CMK (cell line): Measurements from ENCODE around the gene TENM4.

Source experiments
- DNase-seq: peaks from one replicate; pipeline ENCODE4 v3.0.0-alpha.2; 2010; ENCODE audit warnings: low read depth

TENM4 gene

DNA sequence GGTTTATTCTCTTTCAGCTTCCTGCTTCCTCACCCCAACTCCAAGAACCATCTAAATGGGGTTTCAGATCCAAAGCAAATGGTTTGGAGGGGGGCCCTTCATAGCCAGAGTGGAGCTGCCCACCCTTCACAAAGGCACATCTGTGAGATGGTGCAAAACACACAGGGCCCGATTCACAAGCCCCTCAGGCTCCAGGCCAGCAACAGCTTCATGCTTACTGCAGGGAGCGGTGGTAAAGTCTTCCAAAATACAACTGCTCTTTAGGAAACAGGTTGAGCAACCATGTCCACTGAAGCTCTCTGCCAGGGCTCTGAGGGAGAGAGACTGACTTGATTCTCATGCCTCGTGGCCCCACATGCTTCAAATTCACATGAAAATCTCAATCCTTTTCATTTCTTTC is 653.1 kb downstream of the TENM4 start:
- no peak for DNase-seq

GRCh38 chr11:78786746-78787145 is 654.1 kb downstream of the TENM4 start:
- no peak for DNase-seq

DNA sequence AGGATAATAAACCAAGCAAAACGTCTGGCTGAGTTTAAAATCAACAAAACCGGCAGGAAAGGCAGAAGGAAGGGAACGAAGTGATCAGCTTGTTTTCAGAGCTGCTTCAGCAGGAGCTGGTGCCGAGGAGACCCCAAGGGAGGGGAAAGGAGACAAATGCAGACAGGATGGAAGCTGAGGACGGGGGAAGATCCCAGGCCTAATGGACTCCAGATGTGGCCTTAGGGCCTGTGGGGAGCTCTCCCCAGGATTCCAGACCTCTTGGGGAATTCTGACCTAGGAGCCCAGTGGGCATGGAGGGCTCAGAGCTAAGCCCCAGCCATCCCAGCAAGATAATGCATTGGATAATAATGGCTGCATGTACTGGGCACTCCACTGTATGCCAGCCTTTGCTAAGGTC is 654.7 kb downstream of the TENM4 start:
- no peak for DNase-seq

- DNase-seq, result no peak
Measured at GRCh38 chr11:78784321-78785061, 656.3 kb downstream of the TENM4 start.

DNA sequence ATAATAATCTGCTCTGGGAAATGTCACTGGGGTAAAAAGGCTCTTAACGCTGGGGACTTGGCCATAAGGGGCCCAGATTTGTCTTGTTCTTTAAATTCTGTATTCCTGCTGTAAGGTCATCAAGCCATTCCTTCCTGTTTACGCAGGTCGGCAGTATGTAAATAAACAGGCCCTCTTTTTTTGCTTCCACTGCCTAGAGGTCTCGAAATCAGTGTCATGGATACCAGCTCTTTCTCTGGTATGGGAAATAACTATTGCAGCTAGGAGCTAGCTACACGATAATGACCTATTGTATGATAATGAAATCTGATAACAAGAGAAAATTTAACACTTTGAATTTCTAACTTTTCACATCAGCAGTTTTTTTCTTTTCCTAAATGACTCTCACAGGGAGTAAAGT is 657.0 kb downstream of the TENM4 start:
- no peak for DNase-seq

DNA sequence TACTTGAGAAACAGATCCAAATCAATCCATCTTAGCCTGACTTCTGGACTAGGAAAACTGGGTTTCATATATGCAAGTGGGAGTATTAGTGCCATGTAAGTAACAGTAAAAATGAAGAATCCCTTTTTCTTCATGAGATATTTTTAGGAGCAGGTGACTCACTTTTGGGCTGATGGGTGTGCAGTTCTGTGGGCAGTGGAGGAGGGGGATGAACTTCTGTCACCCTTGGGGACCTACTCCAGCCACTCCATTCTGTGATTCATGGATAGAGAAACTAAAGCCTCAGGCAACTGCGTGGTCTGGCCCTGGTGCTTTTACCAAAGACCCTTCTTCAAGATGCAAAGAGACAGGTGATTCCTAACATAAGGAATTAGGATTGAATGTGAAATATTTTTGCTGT is 657.5 kb downstream of the TENM4 start:
- DNase-seq, result no peak

- DNase-seq, result no peak
Measured at GRCh38 chr11:78782725-78783124, 658.1 kb downstream of the TENM4 start.

DNA sequence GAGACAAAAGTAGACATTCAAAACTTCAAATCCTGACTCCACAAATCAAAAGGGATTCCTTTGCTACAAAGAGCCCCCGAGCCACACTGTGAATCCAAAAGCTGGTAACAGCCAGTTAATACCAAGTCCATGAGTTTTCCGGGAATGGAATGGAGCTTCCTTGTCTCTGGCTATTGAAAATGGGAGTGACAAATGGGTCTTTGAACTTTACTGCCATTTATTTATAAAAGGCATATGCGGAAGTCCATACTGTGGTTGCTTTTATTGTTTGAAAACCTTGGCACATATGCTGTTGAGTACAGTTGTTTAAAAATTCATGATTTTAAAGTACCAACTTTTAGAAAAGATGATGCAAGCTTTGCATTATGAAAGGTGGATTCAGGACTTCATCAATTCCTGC is 659.9 kb downstream of the TENM4 start:
- no peak for DNase-seq

DNA sequence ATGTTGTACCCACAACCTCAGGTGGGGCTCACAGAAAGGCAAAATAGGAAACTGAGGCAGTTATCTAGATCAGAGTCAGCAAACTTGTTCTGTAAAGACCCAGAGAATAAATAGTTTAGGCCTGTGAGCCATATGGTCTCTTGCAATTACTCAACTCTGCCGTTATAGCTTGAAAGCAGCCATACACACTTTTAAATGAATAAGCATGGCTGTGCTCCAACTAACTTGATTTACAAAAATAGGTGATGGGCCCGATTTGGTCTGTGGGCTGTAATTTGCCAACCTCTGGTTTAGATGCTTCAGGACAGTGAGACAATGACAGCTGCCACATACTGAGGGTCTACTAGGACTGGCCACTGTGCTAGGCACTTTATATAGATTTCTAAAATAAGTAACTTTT is 667.3 kb downstream of the TENM4 start:
- DNase-seq, result no peak

GRCh38 chr11:78773077-78773476 is 667.8 kb downstream of the TENM4 start:
- DNase-seq, result no peak

DNA sequence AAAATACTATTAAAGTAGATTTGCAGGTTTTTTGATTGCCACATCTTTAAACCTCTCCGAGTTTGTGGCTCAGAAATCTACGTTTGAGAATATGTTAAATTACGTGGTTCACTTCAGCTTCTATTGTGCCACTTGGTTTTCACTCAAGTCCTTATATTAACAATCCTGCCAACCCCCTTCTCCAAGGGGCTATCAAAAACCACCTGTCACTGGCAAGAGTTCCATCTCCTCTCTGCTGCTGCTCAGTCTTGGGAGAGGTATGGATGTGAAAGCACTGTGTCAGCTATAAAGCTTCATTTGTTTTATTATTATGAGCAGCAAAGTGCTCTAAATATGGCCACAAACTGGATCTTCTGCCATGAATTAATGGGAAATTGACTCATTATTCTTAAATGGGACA is 668.6 kb downstream of the TENM4 start:
- no peak for DNase-seq

- DNase-seq, result no peak
Measured at GRCh38 chr11:78770931-78771330, 669.9 kb downstream of the TENM4 start.

- DNase-seq, result no peak
Measured at GRCh38 chr11:78768971-78769370, 671.9 kb downstream of the TENM4 start.

DNA sequence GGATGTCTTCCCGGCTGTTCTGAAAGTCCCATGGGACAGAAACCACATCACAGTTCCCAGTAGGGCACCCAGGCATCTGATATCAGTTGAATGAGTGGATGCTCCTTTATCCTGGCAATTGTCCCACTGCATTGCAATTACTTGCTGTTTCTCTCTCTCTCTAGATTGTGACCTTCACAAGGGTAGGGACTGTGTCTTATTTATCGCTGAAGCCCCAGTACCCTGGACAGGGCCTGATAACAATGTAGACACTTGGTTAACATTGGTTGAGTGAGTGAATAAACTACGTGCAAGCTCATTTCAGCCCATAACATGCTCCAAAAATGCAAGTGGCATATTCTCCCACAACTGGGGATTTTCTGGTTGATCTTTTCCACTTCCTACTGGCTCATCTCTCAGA is 672.5 kb downstream of the TENM4 start:
- DNase-seq, result no peak

DNA sequence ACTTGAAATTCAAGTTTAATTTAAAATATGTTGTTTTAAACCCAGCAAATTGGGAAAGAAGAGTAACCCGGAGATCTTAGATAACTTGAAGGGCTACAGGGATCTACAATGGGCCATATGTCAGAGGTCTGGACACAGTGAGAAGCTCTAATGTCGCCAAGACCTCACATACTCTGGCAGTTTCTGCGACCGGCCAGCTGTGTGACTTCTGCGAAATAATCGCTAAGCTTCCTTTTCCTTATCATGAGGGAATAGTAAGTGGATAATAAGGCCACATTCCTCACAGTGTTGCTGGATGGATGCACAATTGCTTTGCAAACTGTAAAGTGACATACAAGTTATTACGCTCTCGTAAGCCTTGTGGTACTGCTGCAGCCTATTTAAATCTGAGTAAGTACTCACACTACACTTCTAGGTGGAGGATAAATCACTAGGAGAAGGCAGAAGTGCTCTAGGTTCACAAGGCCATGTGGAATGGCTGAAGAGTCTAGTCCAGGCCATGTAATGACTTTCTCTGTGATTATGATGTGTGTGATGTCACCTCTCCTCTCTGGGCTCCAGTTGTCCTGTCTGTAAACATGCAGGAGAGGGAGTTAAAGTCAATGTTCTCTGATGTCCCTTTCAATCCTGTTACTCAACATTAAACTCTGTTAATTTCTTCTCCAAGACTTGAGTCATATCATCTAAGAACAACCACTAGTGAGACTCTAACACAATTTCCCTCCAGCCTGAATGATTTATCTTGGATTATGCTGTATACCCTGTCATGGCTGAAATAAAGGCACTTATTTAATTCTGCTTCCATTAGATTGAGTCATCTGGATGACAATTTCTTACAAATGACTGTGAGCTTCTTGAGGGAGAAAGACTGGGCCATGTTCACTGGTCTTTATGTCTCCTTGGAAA is 673.5 kb downstream of the TENM4 start:
- no peak for DNase-seq

DNA sequence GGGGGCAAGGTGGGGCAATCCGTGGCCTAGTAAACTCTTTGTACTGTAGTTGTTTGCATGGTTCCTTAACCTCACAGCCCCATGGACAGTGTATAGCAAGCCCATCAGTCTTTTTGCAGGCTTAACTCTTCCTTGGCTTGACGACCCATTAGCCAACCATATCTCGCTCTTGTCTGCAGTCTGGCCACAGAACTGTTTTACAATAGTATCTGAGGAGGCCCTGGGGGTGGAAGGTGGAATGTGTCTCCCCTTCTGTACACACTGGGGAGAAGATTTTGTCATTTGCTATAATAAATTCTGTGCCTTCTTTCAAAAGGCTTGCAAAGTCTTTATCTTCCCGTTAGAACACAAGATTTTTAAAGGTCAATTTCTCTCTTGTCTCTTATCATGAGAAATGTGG is 675.9 kb downstream of the TENM4 start:
- no peak for DNase-seq

DNA sequence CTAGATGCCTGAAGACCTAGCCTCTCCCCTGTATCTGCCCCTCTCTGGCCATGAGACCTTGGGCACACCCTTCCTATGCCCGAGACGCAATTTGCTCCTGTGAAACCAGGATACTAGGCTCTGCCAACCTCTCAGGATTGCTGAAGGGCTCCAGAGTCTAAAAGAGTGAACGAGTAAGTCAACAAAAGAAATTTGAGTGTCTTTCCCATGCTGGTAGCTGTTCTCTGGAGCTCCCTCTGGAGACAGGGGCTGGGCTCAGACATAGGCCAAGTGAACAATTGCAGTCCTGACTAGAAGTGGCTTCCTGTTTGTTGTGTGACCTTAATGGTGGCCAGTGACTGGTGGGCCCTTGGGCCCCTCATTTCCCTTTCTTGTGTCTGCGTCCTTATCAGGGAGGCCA is 677.2 kb downstream of the TENM4 start:
- DNase-seq, result no peak

- no peak for DNase-seq
Measured at GRCh38 chr11:78762105-78762504, 678.7 kb downstream of the TENM4 start.

DNA sequence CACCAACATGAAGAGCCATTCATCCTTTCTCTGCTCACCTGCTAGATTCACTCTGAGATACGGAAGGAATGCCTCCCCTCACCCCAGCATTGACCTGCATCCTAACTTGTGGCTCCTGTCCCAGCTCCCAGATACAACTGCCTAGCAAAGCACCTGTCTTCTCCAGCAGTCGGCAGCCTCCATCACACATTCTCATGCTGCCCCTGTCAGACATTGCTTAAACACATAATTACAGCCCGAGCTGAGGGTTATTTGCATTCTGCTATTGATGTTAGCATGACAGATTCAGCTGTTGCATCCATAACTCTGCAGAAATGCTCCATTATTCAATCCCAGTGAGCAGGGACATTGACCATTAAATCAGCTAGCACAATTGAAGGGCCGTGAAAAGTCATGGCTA is 681.8 kb downstream of the TENM4 start:
- no peak for DNase-seq

- no peak for DNase-seq
Measured at GRCh38 chr11:78753297-78753696, 687.5 kb downstream of the TENM4 start.

DNA sequence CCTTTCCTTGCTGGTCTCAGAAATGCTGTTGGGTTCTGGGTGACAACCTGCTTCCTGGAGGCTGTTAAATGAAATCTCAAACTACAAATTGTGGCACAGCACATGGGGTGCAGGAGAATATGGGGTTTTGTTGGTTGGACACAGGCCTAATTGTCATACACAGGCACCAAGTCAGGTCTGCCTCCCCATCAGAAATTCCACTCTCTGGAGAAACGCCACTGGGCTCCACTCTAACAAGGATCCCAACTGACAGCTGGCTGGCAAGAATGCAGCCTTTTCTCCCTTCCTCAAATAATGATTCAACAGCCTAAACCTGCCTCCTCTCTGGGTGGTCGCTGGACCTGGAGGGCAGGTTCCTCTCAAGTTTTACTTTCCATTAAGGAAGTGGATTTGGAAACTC is 688.3 kb downstream of the TENM4 start:
- no peak for DNase-seq

DNA sequence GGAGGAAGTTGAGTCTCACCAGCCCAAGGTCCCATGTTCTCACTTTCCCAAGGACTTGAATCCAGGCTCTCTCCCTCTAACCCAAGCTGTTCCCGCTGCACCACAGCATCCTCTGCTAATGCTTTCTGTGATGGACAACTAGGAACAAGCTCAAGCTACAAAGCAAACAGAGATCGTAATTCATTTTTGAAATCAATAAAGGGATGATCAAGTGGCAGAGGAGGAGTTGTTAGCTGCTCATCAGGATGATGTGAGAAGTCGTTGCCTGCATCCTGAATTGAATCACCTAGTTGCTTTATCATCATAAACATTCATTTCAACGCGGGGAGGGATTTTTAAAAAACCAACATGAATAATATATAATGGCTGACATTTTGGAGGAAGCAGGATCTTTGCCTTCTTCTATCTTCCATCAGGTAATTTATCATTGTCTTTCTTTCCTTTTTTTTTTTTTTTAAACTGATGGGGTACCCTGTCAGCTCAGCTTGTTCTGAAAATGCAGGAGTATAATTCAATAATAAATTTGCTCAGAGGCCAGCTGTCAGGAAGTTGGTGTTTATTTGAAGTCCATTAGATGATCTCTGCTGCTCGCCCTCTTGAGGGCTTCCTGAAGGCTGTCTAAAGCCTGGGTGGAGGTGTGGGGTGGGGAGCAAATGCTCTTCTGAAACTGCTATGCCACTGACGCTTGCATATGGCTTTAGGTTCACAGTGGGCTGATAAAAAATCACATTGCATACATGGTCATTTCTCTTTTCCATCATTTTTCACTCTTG is 691.7 kb downstream of the TENM4 start:
- DNase-seq, result no peak

DNA sequence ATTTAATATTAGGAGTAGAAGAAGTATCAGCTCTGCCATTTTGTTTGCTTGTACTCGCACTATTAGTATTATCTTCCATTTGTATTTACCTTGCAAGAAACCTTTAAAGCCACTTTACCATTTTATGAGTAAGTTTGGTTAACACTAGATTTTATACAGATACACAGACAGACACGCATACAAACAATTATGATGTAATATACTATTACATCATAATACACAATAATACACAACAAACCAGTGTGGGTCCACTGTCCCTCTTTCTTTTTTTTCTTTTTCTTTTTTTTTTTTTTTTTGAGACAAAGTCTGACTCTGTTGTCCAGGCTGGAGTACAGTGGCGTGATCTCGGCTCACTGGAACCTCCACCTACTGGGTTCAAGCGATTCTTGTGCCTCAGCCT is 695.9 kb downstream of the TENM4 start:
- DNase-seq, result no peak
